Measurements from ENCODE around the gene CUX1.

DNA sequence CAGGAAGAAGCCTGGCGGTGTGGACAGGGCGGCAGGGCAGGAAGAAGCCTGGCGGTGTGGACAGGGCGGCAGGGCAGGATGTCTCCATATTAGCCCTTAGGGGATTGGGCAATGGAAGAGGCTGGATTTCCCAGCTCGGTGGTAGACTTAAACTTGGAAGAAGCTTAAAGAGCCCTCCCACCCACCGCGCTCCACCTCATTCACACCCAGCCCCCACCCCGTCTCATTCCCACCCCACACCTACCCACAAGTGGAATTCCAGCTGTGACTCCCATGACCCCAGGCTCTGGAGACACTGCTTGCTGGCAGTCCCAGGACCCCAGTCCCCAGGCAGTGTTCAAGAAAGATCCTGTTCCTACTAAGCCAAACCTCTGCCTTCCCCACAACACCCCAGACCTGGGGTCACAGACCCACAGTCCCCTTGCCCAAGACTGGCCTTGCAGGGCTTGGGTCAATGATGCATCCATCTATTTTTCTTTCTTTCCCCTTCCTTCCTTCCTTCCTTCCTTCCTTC is 504.8 kb downstream of the CUX1 start:
- TF ChIP-seq, protein P1, sequence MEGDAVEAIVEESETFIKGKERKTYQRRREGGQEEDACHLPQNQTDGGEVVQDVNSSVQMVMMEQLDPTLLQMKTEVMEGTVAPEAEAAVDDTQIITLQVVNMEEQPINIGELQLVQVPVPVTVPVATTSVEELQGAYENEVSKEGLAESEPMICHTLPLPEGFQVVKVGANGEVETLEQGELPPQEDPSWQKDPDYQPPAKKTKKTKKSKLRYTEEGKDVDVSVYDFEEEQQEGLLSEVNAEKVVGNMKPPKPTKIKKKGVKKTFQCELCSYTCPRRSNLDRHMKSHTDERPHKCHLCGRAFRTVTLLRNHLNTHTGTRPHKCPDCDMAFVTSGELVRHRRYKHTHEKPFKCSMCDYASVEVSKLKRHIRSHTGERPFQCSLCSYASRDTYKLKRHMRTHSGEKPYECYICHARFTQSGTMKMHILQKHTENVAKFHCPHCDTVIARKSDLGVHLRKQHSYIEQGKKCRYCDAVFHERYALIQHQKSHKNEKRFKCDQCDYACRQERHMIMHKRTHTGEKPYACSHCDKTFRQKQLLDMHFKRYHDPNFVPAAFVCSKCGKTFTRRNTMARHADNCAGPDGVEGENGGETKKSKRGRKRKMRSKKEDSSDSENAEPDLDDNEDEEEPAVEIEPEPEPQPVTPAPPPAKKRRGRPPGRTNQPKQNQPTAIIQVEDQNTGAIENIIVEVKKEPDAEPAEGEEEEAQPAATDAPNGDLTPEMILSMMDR (IDR thresholded peaks at IDR 0.05): no peak
- TF ChIP-seq EZH2 (IDR thresholded peaks at IDR 0.05) (no peak), EZH2phosphoT487 (IDR thresholded peaks at IDR 0.05) (no peak)

Measured in neural progenitor cell (in vitro differentiated cells).